GM20000 (cell line): ENCODE measurements around the gene MAN1A2.

Source experiments
- DNase-seq: peaks from one replicate; pipeline ENCODE4 v3.0.0; 2012; ENCODE audit warnings: low spot score
- CTCF ChIP-seq: IDR thresholded peaks from 2 replicates; pipeline ENCODE4 v1.5.1; 2012; ENCODE audit warnings: mild to moderate bottlenecking, control low read depth; ENCODE audit errors: extremely low read depth, missing control alignments

The MAN1A2 gene

DNA sequence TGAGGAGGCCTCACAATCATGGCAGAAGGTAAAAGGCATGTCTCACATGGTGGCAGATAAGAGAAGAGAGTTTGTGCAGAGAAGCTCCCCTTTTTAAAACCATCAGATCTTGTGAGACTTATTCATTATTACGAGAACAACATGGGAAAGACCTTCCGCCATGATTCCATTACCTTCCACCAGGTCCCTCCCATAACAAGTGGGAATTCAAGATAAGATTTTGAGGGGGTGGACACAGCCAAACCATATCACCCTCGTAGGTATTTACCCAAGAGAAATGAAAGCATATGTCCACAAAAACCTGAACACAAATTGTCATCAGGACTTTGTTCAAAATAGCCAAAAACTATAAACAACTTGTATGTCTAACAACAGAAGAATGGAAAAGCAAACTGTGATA, 192.7 kb downstream of the MAN1A2 start:
- TF ChIP-seq CTCF, result no peak

DNA sequence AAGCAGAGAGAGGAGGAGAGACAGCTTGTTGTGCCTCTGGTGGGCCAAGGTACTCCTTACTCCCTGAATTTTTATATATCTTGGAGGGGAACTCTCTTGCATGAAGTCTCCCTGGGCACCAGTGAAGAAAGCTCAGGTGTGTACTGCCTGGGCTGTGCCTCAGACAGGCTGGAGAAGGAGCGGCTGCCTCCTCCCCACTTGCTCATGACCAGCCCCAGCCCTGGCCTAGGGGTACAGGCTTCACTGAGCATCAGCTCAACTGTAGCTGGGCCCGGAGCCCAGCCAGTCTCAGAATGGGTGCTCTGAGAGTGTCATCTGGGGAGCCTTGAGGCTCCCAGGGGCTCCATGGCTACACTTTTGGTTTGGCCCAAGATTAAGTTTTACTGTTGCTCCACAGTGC, 193.8 kb downstream of the MAN1A2 start:
- TF ChIP-seq CTCF, result no peak
- DNase-seq, result no peak

More for the DNA sequence above, 192.7 kb downstream of the MAN1A2 start:
- DNase-seq, result no peak

- no peak for TF ChIP-seq CTCF
- DNase-seq, result no peak
Observed at GRCh38 chr1:117561551-117561950, 194.3 kb downstream of the MAN1A2 start.

GRCh38 chr1:117562581-117563491, 195.6 kb downstream of the MAN1A2 start:
- DNase-seq, result no peak
- no peak for TF ChIP-seq CTCF

DNA sequence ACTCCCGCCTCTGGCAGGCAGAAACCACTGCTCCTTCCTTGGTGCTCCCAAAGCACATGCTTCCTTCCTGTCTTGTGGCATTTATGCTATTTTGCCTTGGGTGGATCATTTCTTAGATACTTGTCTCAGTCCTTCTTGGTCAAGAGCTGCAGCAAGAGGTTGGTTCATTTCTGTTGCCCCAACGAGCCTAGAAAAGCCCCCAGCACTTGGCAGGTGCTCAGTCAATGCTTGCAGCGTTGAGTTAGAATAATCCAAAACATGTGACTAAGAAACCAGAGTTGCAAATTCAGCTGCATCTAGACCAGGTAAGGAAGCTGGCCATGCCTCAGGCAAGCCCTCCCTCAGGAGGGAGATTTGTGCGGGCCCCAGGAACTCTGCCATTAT, 196.2 kb downstream of the MAN1A2 start:
- no peak for TF ChIP-seq CTCF
- DNase-seq, result no peak

DNA sequence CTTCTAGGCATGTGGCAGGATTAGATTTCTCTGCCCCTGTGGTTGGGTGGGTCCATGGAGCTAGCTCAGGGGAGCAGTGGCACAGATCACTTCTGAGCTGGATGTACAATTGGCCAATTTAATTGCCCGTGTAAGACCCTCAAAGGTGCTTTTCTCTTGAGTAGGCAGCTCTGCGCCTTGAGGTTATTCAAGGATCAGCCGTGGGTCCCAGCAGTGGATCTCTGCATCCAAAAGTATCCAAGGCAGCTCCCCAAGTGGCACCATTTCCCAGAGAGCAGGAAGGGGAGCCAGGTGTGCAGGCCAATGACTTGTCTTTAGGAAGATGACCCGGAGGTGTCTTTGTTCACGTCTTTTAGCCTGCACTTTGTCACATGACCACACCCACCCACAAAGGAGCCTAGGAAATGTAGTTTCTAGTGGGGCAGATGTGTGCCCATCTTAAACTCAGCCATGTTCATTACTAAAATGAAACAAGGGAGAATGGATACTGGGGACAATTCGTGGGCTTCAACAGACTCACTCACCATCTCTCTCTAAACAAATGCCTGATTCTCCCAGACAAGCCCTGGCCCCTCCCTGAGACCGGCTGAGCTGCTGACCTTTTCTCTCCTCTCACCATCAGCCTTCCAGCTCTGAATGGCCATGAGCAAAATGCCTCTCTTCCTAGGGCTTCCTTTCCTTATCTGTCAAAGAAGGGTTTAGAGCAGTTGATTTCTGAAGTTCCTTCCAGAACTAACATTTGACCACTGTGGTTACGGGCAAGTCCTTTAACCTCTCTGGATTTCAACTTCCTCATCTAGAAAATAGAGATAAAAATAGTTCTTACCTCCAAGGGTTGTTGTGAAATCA, 197.2 kb downstream of the MAN1A2 start:
- no peak for DNase-seq

More for the DNA sequence above, 197.2 kb downstream of the MAN1A2 start:
- no peak for TF ChIP-seq CTCF
